HL-60 (cell line): Measurements from ENCODE around the gene DGKI.

ENCODE experiments used
- CTCF ChIP-seq: IDR thresholded peaks from one replicate; pipeline ENCODE4 v1.5.1; 2011; ENCODE audit warnings: low read length, control low read depth, inconsistent platforms; ENCODE audit not compliant: insufficient read depth
- GABPA ChIP-seq: IDR thresholded peaks from 2 replicates; pipeline ENCODE4 v1.6.1; 2012; ENCODE audit warnings: low read depth
- POLR2AphosphoS5 ChIP-seq: IDR thresholded peaks from 2 replicates; pipeline ENCODE4 v1.6.1; 2012; ENCODE audit warnings: low read depth
- SPI1 ChIP-seq: IDR thresholded peaks from 2 replicates; pipeline ENCODE4 v1.6.1; 2012; ENCODE audit warnings: low read depth, mild to moderate bottlenecking, borderline replicate concordance

- no peak for TF ChIP-seq CTCF
- no peak for TF ChIP-seq GABPA
- no peak for TF ChIP-seq SPI1
- TF ChIP-seq POLR2AphosphoS5 = no peak
These were observed 259.4 kb downstream of the DGKI start for GRCh38 chr7:137587326-137587725.
